ENCODE results near the gene DPEP1. TPM values are rescaled to one million over a fixed set of nuclear protein-coding genes. Genes with fewer than 3 reads are reported as not detected.

Gene DPEP1
- total RNA-seq, 2 experiments from 2014 or later: not detected

- no peak for ATAC-seq
- Mint-ChIP-seq H3K27ac (no peak overlapping the region), H3K27me3 (no peaks in the 10 kb centered on the region), H3K36me3 (ENCODE audit: low read depth) (no peaks in the 10 kb centered on the region), H3K4me1 (ENCODE audit: low read depth) (peaks cover under 1% of the 10 kb centered on the region), H3K4me3 (no peak overlapping the region), H3K9me3 (no peaks in the 10 kb centered on the region)
- intact Hi-C loops (cut with micrococcal nuclease): no loop called here
- no peak for DNase-seq
- CTCF ChIA-PET: interaction anchor here (1.4 kb wide), 1 partner anchor 9 kb away, joined by 3 read pairs; no protein-coding TSS in a partner anchor
- no peak for TF ChIP-seq CTCF (IDR thresholded peaks at IDR 0.05)
- POLR2A ChIA-PET: no interaction called here
Measured at GRCh38 chr16:89607937-89608740, 5.3 kb upstream of the DPEP1 start.

GRCh38 chr16:89610108-89610453, 3.4 kb upstream of the DPEP1 start:
- no peak for TF ChIP-seq CTCF (IDR thresholded peaks at IDR 0.05)
- ChIA-PET CTCF (interaction anchor here (1.1 kb wide), 1 partner anchor 57 kb away, joined by 4 read pairs; no protein-coding TSS in a partner anchor), POLR2A (no interaction called here)
- H3K4me3 Mint-ChIP-seq: no peak overlapping the region
- H3K9me3 Mint-ChIP-seq: no peaks in the 10 kb centered on the region
- intact Hi-C loops (cut with micrococcal nuclease): no loop called here
- no peaks in the 10 kb centered on the region for H3K27me3 Mint-ChIP-seq
- no peaks in the 10 kb centered on the region for H3K4me1 Mint-ChIP-seq (ENCODE audit: low read depth)
- no peak overlapping the region for H3K27ac Mint-ChIP-seq
- DNase-seq (no peak), ATAC-seq (no peak)
- no peaks in the 10 kb centered on the region for H3K36me3 Mint-ChIP-seq (ENCODE audit: low read depth)

- ChIA-PET POLR2A (interaction anchor here (1.0 kb wide), 1 partner anchor 19 kb away, joined by 3 read pairs; no protein-coding TSS in a partner anchor), CTCF (no interaction called here)
- H3K36me3 Mint-ChIP-seq (ENCODE audit: low read depth): no peaks in the 10 kb centered on the region
- intact Hi-C loops (cut with micrococcal nuclease): no loop called here
- peaks cover 13% of the 10 kb centered on the region for H3K4me1 Mint-ChIP-seq (ENCODE audit: low read depth)
- DNase-seq (no peak), ATAC-seq (no peak)
- no peak overlapping the region for H3K27ac Mint-ChIP-seq
- H3K9me3 Mint-ChIP-seq: peaks cover 6% of the 10 kb centered on the region
- TF ChIP-seq CTCF (IDR thresholded peaks at IDR 0.05): no peak
- no peaks in the 10 kb centered on the region for H3K27me3 Mint-ChIP-seq
- H3K4me3 Mint-ChIP-seq: no peak overlapping the region
Measured at GRCh38 chr16:89612415-89613166, 851 bp upstream of the DPEP1 start.

GRCh38 chr16:89613954-89614459, 565 bp downstream of the DPEP1 start:
- H3K27me3 Mint-ChIP-seq: no peaks in the 10 kb centered on the region
- H3K27ac Mint-ChIP-seq: no peak overlapping the region
- H3K4me3 Mint-ChIP-seq: no peak overlapping the region
- no peak for TF ChIP-seq CTCF (IDR thresholded peaks at IDR 0.05)
- H3K36me3 Mint-ChIP-seq (ENCODE audit: low read depth): no peaks in the 10 kb centered on the region
- DNase-seq (no peak), ATAC-seq (no peak)
- H3K4me1 Mint-ChIP-seq (ENCODE audit: low read depth): peaks cover 13% of the 10 kb centered on the region
- intact Hi-C loops (cut with micrococcal nuclease): no loop called here
- POLR2A ChIA-PET: interaction anchor here (0.7 to 1.2 kb wide), 2 partner anchors 9 to 14 kb away, joined by 3 to 4 read pairs; no protein-coding TSS in a partner anchor
- CTCF ChIA-PET: interaction anchor here (1.1 kb wide), 1 partner anchor 92 kb away, joined by 3 read pairs; no protein-coding TSS in a partner anchor
- H3K9me3 Mint-ChIP-seq: peaks cover 6% of the 10 kb centered on the region

All from activated CD8-positive, alpha-beta T cell treated with anti-CD3 and anti-CD28 coated beads for 36 hours (primary cell).